Measurements from ENCODE around the gene LSM2.
"Not testable (repeated sequence)": the region's sequence is repeated elsewhere in the genome, so short reads cannot be mapped to it uniquely, and the experiment has no call there.

Gene LSM2

DNA sequence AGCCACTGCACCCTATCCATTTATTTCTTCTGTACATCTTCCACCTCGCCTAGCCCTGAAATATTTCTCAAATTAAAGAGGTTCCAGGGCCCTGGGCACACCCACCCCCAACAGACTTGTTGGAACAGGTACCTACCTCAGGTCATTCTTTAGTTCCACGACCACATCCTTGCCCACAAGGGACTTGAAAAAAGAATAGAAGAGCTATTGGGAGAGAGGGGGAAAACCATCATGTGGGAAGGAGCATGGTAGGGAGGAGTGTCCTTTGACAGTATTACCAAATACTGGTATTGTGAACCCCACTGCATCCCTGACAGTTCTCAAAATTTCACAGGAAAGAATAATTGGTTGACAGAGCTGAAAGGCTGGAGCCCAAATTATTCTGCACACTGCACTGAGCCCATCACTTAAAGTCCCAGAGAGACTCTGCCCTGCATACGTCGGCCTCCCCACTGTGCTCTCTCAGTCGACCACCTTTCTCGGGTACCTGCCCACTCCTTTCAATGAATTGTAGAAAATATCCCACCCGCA is 762 bp downstream of the LSM2 start:
- peak overlapping the region; percentile 89 for H3K4me3 ChIP-seq (ENCODE audit: low read length)

GRCh38 chr6:31801031-31801927 is 5.5 kb downstream of the LSM2 start:
- not testable (repeated sequence) for H3K27ac ChIP-seq (ENCODE audit: low read depth, low read length); H3K4me3 ChIP-seq (ENCODE audit: low read length); H3K9ac ChIP-seq (ENCODE audit: low read length); H3K36me3 ChIP-seq (ENCODE audit: control insufficient read depth, insufficient read depth, low read length); H3K27me3 ChIP-seq (ENCODE audit: control insufficient read depth, insufficient read depth, low read length); H3K4me1 ChIP-seq (ENCODE audit: control insufficient read depth, insufficient read depth, low read length)

More for the DNA sequence above, 762 bp downstream of the LSM2 start:
- H3K27ac ChIP-seq (ENCODE audit: low read depth, low read length) = peak overlapping the region; percentile 97
- no peaks in the 10 kb centered on the region for H3K27me3 ChIP-seq (ENCODE audit: control insufficient read depth, insufficient read depth, low read length)
- peaks cover 11% of the 10 kb centered on the region for H3K4me1 ChIP-seq (ENCODE audit: control insufficient read depth, insufficient read depth, low read length)
- H3K9ac ChIP-seq (ENCODE audit: low read length) = peak overlapping the region; percentile 75
- H3K36me3 ChIP-seq (ENCODE audit: control insufficient read depth, insufficient read depth, low read length) = no peaks in the 10 kb centered on the region

- Histone ChIP-seq H3K4me3 (ENCODE audit: low read length) (no peak overlapping the region), H3K27ac (ENCODE audit: low read depth, low read length) (no peak overlapping the region)
Measured at GRCh38 chr6:31799781-31800180, 7.0 kb downstream of the LSM2 start.

GRCh38 chr6:31797588-31797987 is 9.2 kb downstream of the LSM2 start:
- Histone ChIP-seq H3K27ac (ENCODE audit: low read depth, low read length) (no peak overlapping the region), H3K4me1 (ENCODE audit: control insufficient read depth, insufficient read depth, low read length) (peaks cover 8% of the 10 kb centered on the region), H3K4me3 (ENCODE audit: low read length) (no peak overlapping the region), H3K36me3 (ENCODE audit: control insufficient read depth, insufficient read depth, low read length) (no peaks in the 10 kb centered on the region), H3K27me3 (ENCODE audit: control insufficient read depth, insufficient read depth, low read length) (no peaks in the 10 kb centered on the region), H3K9ac (ENCODE audit: low read length) (no peak overlapping the region)

More at GRCh38 chr6:31799781-31800180, 7.0 kb downstream of the LSM2 start:
- H3K4me1 ChIP-seq (ENCODE audit: control insufficient read depth, insufficient read depth, low read length) = peaks cover 4% of the 10 kb centered on the region
- H3K9ac ChIP-seq (ENCODE audit: low read length) = no peak overlapping the region
- H3K36me3 ChIP-seq (ENCODE audit: control insufficient read depth, insufficient read depth, low read length) = no peaks in the 10 kb centered on the region
- no peaks in the 10 kb centered on the region for H3K27me3 ChIP-seq (ENCODE audit: control insufficient read depth, insufficient read depth, low read length)

GRCh38 chr6:31796993-31797385 is 9.8 kb downstream of the LSM2 start:
- no peaks in the 10 kb centered on the region for H3K27me3 ChIP-seq (ENCODE audit: control insufficient read depth, insufficient read depth, low read length)
- no peak overlapping the region for H3K4me3 ChIP-seq (ENCODE audit: low read length)
- no peak overlapping the region for H3K27ac ChIP-seq (ENCODE audit: low read depth, low read length)
- H3K4me1 ChIP-seq (ENCODE audit: control insufficient read depth, insufficient read depth, low read length) = peaks cover 8% of the 10 kb centered on the region
- no peak overlapping the region for H3K9ac ChIP-seq (ENCODE audit: low read length)
- no peaks in the 10 kb centered on the region for H3K36me3 ChIP-seq (ENCODE audit: control insufficient read depth, insufficient read depth, low read length)

DNA sequence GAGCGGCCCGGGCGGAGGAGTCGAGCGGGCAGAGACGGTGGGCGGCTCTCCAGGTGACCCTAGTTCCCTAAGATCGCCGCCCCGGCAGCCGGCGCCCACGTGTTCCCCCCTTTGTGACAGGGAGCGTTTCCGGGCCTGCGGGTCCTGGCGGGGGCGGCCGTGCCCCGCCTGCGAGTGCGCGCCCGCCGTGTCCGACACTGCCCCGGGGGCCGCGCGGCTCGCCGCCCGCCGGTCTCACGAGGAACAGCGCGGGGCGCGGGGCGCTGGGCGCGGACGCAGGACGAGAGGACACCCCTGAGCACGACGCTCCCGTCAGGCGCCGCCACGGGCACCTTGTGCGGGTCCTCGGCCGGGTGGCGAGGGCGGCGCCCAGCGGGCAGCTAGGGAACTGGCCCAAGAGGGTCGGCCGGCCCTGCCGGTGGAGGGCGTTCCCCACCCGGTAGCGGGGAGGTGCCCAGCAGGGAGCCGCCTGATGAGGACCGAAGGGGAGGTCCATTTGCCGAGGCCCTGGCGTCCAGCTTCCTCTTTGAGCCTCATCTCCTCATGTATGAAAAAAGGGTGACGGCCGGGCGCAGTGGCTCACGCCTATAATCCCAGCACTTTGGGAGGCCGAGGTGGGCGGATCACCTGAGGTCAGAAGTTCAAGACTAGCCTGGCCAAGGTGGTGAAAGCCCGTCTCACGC is 11.0 kb downstream of the LSM2 start, which contains the start of gene VARS1:
Gene VARS1 (minus strand): TSS at position 137 of the 683 bp plus-strand sequence. CDS start 535 bp downstream, outside the sequence.
- Histone ChIP-seq H3K36me3 (ENCODE audit: control insufficient read depth, insufficient read depth, low read length) (peaks cover 3% of the 10 kb centered on the region), H3K4me1 (ENCODE audit: control insufficient read depth, insufficient read depth, low read length) (peaks cover 8% of the 10 kb centered on the region), H3K9ac (ENCODE audit: low read length) (peak within 1 kb of the TSS; percentile 87), H3K27ac (ENCODE audit: low read depth, low read length) (peak within 1 kb of the TSS; percentile 91), H3K4me3 (ENCODE audit: low read length) (peak within 1 kb of the TSS; percentile 99), H3K27me3 (ENCODE audit: control insufficient read depth, insufficient read depth, low read length) (no peaks in the 10 kb centered on the region)

- Histone ChIP-seq H3K27me3 (ENCODE audit: control insufficient read depth, insufficient read depth, low read length) (no peaks in the 10 kb centered on the region), H3K27ac (ENCODE audit: low read depth, low read length) (peak overlapping the region; percentile 91), H3K9ac (ENCODE audit: low read length) (peak overlapping the region; percentile 87), H3K4me3 (ENCODE audit: low read length) (peak overlapping the region; percentile 99), H3K4me1 (ENCODE audit: control insufficient read depth, insufficient read depth, low read length) (peaks cover 8% of the 10 kb centered on the region), H3K36me3 (ENCODE audit: control insufficient read depth, insufficient read depth, low read length) (peaks cover 3% of the 10 kb centered on the region)
Measured at GRCh38 chr6:31794866-31795615, 11.7 kb downstream of the LSM2 start.

DNA sequence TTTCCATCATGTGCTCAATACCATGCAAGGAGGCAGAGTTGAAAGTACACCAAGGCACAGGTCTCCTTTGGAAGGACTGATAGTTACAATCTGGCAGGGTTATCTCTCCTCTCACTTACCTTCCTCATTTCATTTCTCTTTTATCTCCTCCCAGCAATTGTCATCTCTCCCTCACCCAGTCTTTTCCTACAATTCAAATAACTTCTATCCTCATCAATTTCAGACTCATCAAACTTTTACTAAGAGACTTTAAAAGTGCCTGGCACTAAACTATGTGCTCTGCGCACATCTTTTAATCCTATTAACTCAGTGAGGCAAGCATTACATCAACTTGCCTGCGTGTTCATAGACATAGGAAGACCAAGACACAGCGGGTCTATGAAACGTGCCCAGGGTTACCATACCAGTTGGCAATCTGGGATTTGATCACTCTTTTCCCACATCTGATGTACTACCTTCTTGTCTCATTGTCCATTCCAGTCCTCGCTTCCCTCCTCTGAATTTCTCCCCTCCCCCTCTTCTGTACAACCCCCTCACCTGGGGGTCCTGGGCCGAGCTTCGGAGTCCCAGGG is 12.4 kb downstream of the LSM2 start:
- H3K4me1 ChIP-seq (ENCODE audit: control insufficient read depth, insufficient read depth, low read length) = peaks cover 8% of the 10 kb centered on the region
- peak overlapping the region; percentile 87 for H3K9ac ChIP-seq (ENCODE audit: low read length)
- H3K36me3 ChIP-seq (ENCODE audit: control insufficient read depth, insufficient read depth, low read length) = peaks cover 5% of the 10 kb centered on the region
- H3K27me3 ChIP-seq (ENCODE audit: control insufficient read depth, insufficient read depth, low read length) = no peaks in the 10 kb centered on the region
- peak overlapping the region; percentile 99 for H3K4me3 ChIP-seq (ENCODE audit: low read length)
- H3K27ac ChIP-seq (ENCODE audit: low read depth, low read length) = peak overlapping the region; percentile 91

GRCh38 chr6:31793927-31794245 is 12.9 kb downstream of the LSM2 start:
- not testable (repeated sequence) for H3K9ac ChIP-seq (ENCODE audit: low read length); H3K4me3 ChIP-seq (ENCODE audit: low read length); H3K36me3 ChIP-seq (ENCODE audit: control insufficient read depth, insufficient read depth, low read length); H3K4me1 ChIP-seq (ENCODE audit: control insufficient read depth, insufficient read depth, low read length); H3K27me3 ChIP-seq (ENCODE audit: control insufficient read depth, insufficient read depth, low read length)
- H3K27ac ChIP-seq (ENCODE audit: low read depth, low read length) = peak overlapping the region; percentile 91

DNA sequence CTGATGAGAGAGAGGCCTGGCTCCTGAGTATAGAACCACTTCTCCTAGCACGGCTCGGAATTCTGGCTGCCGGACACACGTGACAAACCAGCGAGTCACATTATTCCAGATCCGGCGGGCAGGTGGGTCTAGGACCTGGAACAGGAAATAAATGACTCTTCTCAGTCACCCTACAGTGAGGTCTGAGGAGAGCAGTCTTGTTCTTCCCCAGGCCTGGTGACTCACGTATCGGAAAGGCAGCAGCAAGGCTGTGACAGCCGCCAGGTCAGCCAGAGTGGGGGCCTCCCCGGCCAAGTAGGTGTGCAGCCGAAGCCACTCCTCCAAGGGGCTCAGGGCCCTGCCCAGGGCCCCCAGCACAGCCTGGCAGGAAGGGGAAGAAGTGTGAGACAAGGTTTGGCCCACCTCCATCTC is 14.0 kb downstream of the LSM2 start:
- Histone ChIP-seq H3K4me1 (ENCODE audit: control insufficient read depth, insufficient read depth, low read length) (peaks cover 8% of the 10 kb centered on the region), H3K27ac (ENCODE audit: low read depth, low read length) (no peak overlapping the region), H3K27me3 (ENCODE audit: control insufficient read depth, insufficient read depth, low read length) (no peaks in the 10 kb centered on the region), H3K4me3 (ENCODE audit: low read length) (no peak overlapping the region), H3K36me3 (ENCODE audit: control insufficient read depth, insufficient read depth, low read length) (peaks cover 6% of the 10 kb centered on the region), H3K9ac (ENCODE audit: low read length) (no peak overlapping the region)

DNA sequence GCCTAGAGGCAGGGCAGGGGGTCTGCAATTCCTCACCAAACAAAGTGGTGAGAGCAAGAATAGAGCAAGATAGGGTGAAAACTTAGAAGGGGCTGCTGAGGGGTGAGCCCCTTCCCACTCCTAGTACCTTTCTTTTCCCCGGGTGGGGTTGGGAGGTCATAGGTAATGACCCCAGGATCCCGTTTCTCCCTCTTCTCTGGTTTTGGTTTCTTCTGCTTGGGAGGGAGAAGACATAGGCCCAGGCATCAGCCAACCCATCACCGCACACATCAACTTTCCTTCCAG is 14.7 kb downstream of the LSM2 start:
- Histone ChIP-seq H3K36me3 (ENCODE audit: control insufficient read depth, insufficient read depth, low read length) (peaks cover 6% of the 10 kb centered on the region), H3K27me3 (ENCODE audit: control insufficient read depth, insufficient read depth, low read length) (no peaks in the 10 kb centered on the region), H3K4me3 (ENCODE audit: low read length) (no peak overlapping the region), H3K27ac (ENCODE audit: low read depth, low read length) (no peak overlapping the region), H3K9ac (ENCODE audit: low read length) (no peak overlapping the region), H3K4me1 (ENCODE audit: control insufficient read depth, insufficient read depth, low read length) (peaks cover 8% of the 10 kb centered on the region)
